Activated CD4-positive, alpha-beta T cell treated with anti-CD3 and anti-CD28 coated beads, Interleukin-2, amount 10 ng/mL, durations not matched to agents 24 days and 14 days (primary cell): Measurements from ENCODE around the gene R3HDM4. TPM values are rescaled to one million over a fixed set of nuclear protein-coding genes. Genes with fewer than 3 reads are reported as not detected.
"Not testable (repeated sequence)": the region's sequence is repeated elsewhere in the genome, so short reads cannot be mapped to it uniquely, and the experiment has no call there.

Source experiments
- DNase-seq: peaks from one replicate; pipeline ENCODE4 v3.0.0; 2022
- H3K27ac Mint-ChIP-seq: one replicate; pipeline ENCODE4 v1.8.0; 2022; ENCODE audit warnings: mild to moderate bottlenecking, mixed read lengths
- H3K27me3 Mint-ChIP-seq: one replicate; pipeline ENCODE4 v1.8.0; 2022; ENCODE audit warnings: mixed read lengths
- H3K36me3 Mint-ChIP-seq: one replicate; pipeline ENCODE4 v1.8.0; 2022; ENCODE audit warnings: low read depth, mild to moderate bottlenecking, mixed read lengths
- H3K4me1 Mint-ChIP-seq: one replicate; pipeline ENCODE4 v1.8.0; 2021; ENCODE audit warnings: mixed read lengths
- H3K4me3 Mint-ChIP-seq: one replicate; pipeline ENCODE4 v1.8.0; 2022; ENCODE audit warnings: mild to moderate bottlenecking, moderate library complexity, mixed read lengths
- H3K9me3 Mint-ChIP-seq: one replicate; pipeline ENCODE4 v1.8.0; 2021; ENCODE audit warnings: mixed read lengths
- intact Hi-C: fragments of 100-400 bp; cut with micrococcal nuclease; formaldehyde crosslinking; loops from one replicate; pipeline ENCODE4 v1.15.1; 2023
- total RNA-seq: library from RNA; stranded (reverse); gene quantifications from 2 replicates; pipeline ENCODE4 v1.2.3, GENCODE V29; 2022

Gene R3HDM4
- total RNA-seq, 1 donor from 2014 or later: 91.5 TPM

DNA sequence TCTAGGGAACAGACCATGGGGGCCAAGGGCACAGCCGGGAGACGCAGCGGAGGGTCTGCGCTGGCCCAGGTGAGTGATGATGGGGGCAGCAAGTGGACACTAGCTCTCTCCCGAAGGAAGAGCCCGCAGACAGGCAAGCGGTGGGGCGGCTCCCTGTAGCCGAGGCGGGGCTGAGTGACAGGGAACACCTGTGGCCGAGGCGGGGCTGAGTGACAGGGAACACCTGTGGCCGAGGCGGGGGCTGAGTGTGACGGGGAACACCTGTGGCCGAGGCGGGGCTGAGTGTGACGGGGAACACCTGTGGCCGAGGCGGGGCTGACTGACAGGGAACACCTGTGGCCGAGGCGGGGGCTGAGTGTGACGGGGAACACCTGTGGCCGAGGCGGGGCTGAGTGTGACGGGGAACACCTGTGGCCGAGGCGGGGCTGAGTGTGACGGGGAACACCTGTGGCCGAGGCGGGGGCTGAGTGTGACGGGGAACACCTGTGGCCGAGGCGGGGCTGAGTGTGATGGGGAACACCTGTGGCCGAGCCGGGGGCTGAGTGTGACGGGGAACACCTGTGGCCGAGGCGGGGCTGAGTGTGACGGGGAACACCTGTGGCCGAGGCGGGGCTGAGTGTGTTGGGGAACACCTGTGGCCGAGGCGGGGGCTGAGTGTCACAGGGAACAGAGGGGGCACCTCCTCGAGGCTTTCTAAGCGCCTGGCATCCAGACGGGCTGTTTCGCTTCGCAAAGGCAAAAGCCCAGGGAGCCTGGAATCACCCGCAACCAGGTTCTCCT is 21.4 kb downstream of the R3HDM4 start:
- Mint-ChIP-seq H3K36me3 (peaks cover 16% of the 10 kb centered on the region), H3K4me1 (peaks cover 17% of the 10 kb centered on the region), H3K27ac (peak overlapping the region; percentile 87), H3K4me3 (peak overlapping the region; percentile 90)
- H3K9me3 Mint-ChIP-seq, DNase-seq, intact Hi-C loops, H3K27me3 Mint-ChIP-seq: not testable (repeated sequence)

DNA sequence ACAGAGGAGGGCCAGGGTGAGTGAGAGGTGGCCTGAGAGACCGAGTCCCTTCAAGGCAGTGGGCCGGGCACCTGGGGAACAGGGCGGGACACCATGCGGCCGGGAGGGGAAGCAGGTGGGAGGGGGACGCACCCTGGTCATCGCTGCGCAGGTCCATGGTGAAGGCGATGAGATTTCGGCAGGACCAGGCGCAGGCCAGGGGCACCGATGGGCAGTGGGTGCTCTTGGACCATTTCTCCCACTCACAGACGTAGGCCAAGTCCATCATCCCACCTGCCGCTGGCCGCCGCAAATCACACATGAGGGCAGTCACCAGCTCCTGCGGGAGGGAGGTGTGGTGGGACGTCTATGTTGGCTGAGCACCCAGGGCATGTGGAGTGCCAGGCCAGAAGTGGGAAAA is 22.2 kb downstream of the R3HDM4 start:
- Mint-ChIP-seq H3K27ac (peak overlapping the region; percentile 41), H3K9me3 (no peaks in the 10 kb centered on the region), H3K27me3 (no peaks in the 10 kb centered on the region), H3K36me3 (peaks cover 14% of the 10 kb centered on the region), H3K4me1 (peaks cover 17% of the 10 kb centered on the region), H3K4me3 (peak overlapping the region; percentile 69)
- DNase-seq: no peak
- intact Hi-C loops: no loop called here

DNA sequence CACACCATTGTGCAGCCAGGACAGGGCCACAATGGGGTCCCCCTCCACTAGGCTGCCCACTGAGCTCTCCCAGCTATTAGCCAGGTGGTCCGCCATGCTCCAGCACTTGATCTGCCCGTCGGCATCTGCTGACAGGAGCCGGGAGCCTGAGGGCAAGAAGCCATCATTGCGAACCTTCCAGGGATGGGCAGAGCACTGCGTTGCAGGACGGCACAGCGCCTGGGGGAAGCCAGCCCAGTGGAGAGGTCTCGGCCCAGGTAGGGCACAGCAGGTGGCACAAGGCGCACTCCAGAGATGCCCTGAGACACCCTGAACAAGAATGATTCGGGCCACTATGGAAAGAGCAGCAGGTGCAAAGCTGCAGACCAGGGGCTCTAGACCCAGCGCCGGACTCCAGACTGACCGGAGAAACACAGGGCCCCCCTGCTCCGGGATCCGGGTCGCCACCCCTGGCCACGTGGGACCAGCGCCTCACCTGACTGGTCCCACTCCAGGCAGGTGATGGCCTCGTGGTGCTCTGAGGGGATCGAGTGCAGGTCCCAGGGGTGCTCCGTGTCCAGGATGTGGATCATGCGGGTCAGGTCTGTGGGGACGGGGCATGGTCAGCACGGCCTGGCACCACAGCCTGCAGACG is 23.2 kb downstream of the R3HDM4 start:
- Mint-ChIP-seq H3K4me1 (peaks cover 16% of the 10 kb centered on the region), H3K9me3 (no peaks in the 10 kb centered on the region), H3K4me3 (no peak overlapping the region), H3K27me3 (no peaks in the 10 kb centered on the region), H3K27ac (no peak overlapping the region), H3K36me3 (peaks cover 17% of the 10 kb centered on the region)
- no peak for DNase-seq
- intact Hi-C loops: no loop called here

DNA sequence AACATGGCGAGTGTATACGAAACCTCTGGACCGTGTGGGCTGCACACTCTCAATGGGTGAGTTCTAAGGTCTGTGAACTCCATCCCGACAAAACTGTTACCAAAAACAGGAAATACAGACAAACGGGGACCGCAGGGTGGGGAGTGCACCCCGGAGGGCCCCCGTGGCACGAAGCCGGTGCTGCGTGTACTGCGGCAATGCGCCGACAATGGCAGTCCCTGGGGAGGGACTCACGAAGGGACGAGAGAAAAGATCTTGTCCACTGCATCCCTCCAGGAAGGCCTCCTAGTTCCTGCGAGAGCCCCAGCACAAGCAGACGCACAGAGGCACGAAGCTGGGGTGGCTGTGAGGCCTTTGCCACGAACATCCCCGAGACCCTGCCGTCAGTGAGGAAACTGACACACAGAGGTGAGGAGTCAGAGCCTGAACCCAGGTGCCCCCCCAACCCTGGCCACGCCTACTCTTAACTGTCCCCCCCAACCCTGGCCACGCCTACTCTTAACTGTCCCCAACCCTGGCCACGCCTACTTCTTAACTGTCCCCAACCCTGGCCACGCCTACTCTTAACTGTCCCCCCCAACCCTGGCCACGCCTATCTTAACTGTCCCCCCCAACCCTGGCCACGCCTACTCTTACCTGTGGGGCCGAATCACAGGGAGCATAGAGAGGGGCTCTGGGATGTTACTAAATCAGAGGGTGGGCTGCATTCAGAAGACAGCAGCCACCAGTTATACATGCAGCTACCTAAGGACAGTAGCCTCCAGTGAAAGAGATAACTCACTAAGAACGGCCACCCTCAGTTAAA is 24.2 kb downstream of the R3HDM4 start:
- peak; percentile 73 for DNase-seq
- no peaks in the 10 kb centered on the region for H3K9me3 Mint-ChIP-seq
- H3K27ac Mint-ChIP-seq: peak overlapping the region; percentile 15
- H3K27me3 Mint-ChIP-seq: no peaks in the 10 kb centered on the region
- H3K4me3 Mint-ChIP-seq: no peak overlapping the region
- peaks cover 23% of the 10 kb centered on the region for H3K36me3 Mint-ChIP-seq
- peaks cover 15% of the 10 kb centered on the region for H3K4me1 Mint-ChIP-seq
- intact Hi-C loops: no loop called here

DNA sequence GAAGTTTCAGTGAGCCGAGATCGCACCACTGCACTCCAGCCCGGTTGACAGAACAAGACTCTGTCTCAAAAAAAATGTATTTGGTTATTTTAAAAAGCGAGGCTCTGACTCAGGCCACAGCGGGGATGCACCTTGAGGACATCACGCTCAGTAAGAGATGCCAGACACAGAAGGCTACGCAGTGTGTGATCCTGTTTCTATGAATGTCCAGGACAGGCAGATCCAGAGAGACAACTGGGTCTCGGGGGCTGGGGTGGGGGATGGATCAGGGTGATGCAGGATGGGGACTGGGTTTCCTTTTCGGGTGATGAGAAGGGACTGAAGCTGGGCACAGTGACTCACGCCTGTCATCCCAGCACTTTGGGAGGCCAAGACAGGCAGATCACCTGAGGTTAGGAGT is 25.4 kb downstream of the R3HDM4 start:
- DNase-seq: no peak
- Mint-ChIP-seq H3K9me3 (no peaks in the 10 kb centered on the region), H3K4me1 (peaks cover 7% of the 10 kb centered on the region), H3K4me3 (no peak overlapping the region), H3K27me3 (no peaks in the 10 kb centered on the region), H3K27ac (no peak overlapping the region), H3K36me3 (peaks cover 24% of the 10 kb centered on the region)
- intact Hi-C loops: no loop called here

DNA sequence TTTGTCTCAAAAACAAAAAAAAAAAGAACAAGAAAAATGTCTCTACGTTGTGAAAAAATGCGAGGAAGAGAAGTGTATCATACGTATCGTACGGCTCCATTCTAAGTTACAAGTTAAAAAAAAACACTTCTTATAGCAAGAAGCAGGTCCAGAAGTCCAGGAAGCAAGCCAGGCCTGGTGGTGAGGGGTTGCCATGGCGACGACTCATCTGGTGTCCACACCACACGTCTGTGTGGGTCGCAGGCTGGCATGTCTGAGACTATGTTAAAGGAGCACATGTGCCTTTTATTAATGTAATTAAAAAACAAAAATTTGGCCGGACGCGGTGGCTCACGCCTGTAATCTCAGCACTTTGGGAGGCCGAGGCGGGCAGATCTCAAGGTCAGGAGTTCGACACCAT is 25.9 kb downstream of the R3HDM4 start:
- DNase-seq: no peak

DNA sequence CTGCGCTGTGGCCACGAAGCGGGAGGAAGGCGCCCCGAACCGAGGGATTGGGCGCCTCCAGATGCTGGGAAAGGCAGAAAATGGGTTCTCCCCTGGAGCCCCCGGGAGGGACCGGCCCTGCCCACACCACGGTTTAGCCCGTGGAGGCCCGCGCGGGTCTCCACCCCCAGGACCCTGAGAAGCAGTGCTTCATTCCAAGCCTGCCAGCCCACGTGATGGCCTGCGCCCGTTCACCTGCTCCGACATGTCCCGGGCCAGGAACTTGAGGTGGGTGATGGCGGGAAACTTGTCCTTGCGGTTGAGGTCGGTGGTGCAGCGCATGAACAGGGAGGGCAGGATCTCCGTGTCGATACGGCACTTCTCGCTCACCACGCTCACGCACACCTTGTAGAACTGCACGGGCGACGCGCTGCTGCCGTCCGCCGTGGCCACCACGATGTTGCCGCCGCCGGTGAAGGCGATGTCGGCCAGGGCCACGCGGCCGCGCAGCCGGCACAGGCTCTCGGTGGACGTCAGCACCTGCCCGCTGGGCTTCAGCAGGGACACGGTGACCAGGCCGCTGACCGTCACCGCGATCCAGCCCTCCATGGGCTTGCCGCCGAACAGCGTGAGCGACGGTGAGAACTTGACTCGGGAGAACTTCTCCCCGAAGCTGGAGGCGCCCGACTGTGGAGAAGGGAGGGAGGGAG is 27.3 kb downstream of the R3HDM4 start:
- Mint-ChIP-seq H3K27ac (no peak overlapping the region), H3K4me3 (no peak overlapping the region), H3K27me3 (no peaks in the 10 kb centered on the region), H3K9me3 (no peaks in the 10 kb centered on the region), H3K36me3 (peaks cover 33% of the 10 kb centered on the region), H3K4me1 (no peaks in the 10 kb centered on the region)
- DNase-seq: no peak
- intact Hi-C loops: no loop called here

More for the DNA sequence above, 25.9 kb downstream of the R3HDM4 start:
- no peak overlapping the region for H3K4me3 Mint-ChIP-seq
- peaks cover 24% of the 10 kb centered on the region for H3K36me3 Mint-ChIP-seq
- intact Hi-C loops: no loop called here
- no peaks in the 10 kb centered on the region for H3K27me3 Mint-ChIP-seq
- H3K4me1 Mint-ChIP-seq: peaks cover 5% of the 10 kb centered on the region
- H3K9me3 Mint-ChIP-seq: no peaks in the 10 kb centered on the region
- no peak overlapping the region for H3K27ac Mint-ChIP-seq

DNA sequence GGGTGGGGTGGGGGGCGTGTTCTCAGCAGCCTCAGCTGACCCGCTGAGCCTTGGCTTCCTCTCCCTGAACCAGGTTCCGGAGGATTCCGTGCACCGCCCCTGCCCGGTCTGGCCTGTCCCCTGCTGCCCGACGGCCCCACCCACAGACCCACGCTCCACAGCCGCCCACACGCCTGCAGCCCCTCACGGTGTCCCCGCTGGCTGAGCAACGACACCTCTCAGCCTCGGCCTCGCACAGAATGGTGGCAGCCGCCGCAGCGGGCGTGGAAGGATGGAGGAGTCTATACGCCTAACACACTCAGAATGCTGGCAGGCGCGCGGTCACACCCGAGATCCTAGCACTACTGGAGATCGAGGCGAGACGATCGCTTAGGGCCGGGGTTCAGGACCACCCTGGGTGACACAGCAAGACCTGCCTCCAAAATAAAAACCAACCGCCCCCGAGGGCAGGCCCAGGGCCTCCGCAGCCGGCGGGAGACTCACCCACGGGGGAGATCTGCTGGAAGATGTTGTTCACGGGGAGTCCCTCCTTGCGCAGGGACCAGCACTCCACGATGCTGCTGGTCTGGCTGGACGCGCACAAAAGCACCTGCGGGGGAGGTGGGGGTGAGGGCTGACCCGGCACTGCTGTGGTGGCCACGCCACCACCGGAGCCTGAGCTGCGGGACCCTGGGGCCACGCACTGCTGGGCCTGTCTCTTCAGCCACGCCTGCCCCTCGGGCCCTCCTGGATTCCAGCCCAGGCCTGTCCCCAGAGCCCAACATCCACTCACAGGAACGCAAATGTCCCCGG is 28.4 kb downstream of the R3HDM4 start:
- no peaks in the 10 kb centered on the region for H3K27me3 Mint-ChIP-seq
- no peaks in the 10 kb centered on the region for H3K9me3 Mint-ChIP-seq
- H3K27ac Mint-ChIP-seq: no peak overlapping the region
- H3K4me1 Mint-ChIP-seq: no peaks in the 10 kb centered on the region
- no peak overlapping the region for H3K4me3 Mint-ChIP-seq
- no peak for DNase-seq
- peaks cover 29% of the 10 kb centered on the region for H3K36me3 Mint-ChIP-seq
- intact Hi-C loops: no loop called here

DNA sequence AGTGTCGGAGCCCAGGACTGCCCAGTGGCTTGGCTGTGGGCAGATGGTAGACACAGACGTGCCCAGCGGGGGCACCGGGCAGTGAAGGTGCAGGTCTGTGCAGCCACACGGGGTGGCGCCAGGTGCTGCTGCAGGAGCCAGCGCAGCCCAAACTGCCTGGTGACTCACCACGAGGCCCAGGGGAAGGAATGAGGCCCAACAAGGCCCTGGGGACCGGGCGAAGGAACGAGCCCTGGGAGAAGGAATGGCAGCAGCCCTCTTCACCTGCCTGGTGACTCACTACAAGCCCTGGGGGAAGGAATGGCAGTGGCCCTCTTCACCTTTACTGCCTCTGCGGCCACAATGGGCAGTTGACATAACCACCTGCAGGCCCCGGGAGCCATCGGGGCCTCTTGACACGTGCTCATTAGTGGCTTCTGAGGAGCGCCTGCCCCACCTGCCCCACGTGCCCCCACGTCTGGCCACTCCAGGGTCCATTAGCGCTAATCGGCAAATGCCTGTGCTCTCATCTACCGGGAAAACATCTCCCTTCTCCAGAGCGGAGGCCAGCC is 29.3 kb downstream of the R3HDM4 start:
- H3K27me3 Mint-ChIP-seq: no peaks in the 10 kb centered on the region
- no peak overlapping the region for H3K27ac Mint-ChIP-seq
- no peak for DNase-seq
- H3K4me3 Mint-ChIP-seq: no peak overlapping the region
- H3K36me3 Mint-ChIP-seq: peaks cover 28% of the 10 kb centered on the region
- intact Hi-C loops: no loop called here
- no peaks in the 10 kb centered on the region for H3K9me3 Mint-ChIP-seq
- no peaks in the 10 kb centered on the region for H3K4me1 Mint-ChIP-seq

DNA sequence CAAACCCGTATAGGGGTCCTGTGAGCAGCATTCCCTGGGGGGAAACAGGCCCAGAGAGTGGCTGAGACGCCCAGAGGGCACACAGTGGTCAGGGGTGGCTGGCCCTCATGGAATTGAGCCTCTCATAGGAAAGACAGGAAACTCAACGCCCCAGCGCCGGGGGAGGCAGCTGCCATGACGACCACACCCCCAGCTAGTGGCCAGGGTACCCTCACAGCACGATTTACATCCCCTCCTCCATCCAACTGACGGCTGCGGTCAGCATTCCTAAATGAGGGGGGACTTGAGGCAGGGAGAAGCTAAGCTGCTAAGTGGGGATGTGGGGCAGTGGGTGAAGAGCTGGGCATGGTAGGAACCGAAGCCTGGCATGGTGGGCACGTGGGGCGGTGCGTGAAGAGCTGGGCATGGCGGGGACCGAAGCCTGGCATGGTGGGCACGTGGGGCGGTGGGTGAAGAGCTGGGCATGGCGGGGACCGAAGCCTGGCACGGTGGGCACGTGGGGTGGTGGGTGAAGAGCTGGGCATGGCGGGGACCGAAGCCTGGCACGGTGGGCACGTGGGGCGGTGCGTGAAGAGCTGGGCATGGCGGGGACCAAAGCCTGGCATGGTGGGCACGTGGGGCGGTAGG is 30.0 kb downstream of the R3HDM4 start:
- Mint-ChIP-seq H3K27ac (no peak overlapping the region), H3K27me3 (no peaks in the 10 kb centered on the region), H3K4me3 (no peak overlapping the region), H3K4me1 (no peaks in the 10 kb centered on the region), H3K36me3 (peaks cover 28% of the 10 kb centered on the region), H3K9me3 (no peaks in the 10 kb centered on the region)
- no peak for DNase-seq
- intact Hi-C loops: no loop called here

DNA sequence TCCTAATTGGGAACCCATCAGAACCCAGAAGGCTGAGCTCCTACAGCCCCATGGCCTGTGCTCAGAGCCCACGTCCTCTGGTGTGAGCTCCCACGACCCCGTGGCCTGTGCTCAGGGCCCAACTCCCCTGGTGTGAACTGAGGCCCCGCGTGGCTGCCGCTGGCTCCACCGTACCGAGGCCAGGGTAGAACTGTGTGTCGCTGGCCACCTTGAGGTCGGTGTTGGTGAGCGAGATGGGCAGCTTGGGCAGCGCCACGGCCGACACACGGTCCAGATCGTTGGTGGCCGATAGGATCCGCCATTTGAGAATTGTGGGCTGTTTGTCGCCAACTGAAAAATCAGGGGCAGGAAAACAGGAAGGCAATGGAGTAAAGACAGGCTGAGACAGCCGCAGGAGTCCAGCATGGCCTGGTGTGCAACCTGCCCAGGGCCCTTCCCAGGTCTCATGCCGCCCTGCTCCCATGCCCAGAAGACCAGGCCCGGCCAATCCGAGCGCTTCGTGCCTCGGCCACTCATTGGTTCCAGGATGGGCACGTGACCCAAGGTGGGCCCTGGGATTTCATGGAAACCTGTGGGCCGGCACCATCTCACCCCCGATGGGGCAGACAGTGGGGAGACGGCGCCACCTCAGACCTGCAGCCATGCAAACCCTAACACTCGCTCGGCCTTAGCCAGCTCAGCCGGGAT is 31.5 kb downstream of the R3HDM4 start:
- Mint-ChIP-seq H3K9me3 (no peaks in the 10 kb centered on the region), H3K27me3 (no peaks in the 10 kb centered on the region), H3K27ac (no peak overlapping the region), H3K4me1 (no peaks in the 10 kb centered on the region), H3K36me3 (peaks cover 25% of the 10 kb centered on the region), H3K4me3 (no peak overlapping the region)
- DNase-seq: no peak
- intact Hi-C loops: no loop called here

DNA sequence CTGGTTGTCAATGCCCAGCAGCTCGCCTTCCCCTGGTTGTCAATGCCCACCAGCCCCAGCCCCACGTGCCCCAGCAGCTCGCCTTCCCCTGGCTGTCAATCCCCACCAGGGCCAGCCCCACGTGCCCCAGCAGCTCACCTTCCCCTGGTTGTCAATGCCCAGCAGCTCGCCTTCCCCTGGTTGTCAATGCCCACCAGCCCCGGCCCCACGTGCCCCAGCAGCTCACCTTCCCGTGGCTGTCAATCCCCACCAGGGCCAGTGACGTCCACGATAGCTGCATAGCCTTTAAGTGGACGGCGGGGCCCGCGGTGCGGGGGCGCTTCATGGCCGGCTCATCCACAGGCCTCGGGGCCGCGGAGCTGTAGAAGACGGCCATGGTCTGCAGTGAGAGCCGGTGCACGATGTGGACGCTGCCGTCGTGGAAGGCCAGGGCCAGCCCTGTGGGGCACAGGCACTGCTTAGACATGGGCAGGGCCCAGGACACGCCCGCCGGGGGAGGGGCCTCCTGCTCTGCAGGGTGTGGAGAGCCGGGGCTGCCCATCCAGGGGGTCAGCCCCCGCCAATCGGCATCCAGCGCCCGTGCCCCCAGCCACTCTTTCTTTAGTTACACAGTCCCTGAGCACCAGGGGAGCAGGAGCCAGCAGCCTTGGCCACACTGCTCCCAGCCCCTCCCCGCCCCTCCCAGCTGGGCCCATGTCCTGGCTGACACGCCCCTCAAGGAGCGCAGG is 33.1 kb downstream of the R3HDM4 start:
- no peak overlapping the region for H3K27ac Mint-ChIP-seq
- no peak overlapping the region for H3K4me3 Mint-ChIP-seq
- H3K9me3 Mint-ChIP-seq: no peaks in the 10 kb centered on the region
- no peaks in the 10 kb centered on the region for H3K27me3 Mint-ChIP-seq
- DNase-seq: no peak
- intact Hi-C loops: no loop called here
- H3K36me3 Mint-ChIP-seq: peaks cover 23% of the 10 kb centered on the region
- H3K4me1 Mint-ChIP-seq: no peaks in the 10 kb centered on the region
